HFF-Myc (cell line): Measurements from ENCODE around the gene CDCP2.

Source experiments
- DNase-seq: peaks from one replicate; pipeline ENCODE4 v3.0.0-alpha.2; 2011; ENCODE audit warnings: low read depth; ENCODE audit errors: extremely low read depth
- H3K4me3 ChIP-seq: replicated peaks from 2 replicates; pipeline ENCODE4 v1.5.1; 2011; ENCODE audit warnings: low read depth, mild to moderate bottlenecking, control low read depth, low read length
- TF ChIP-seq, protein P1 (sequence below): IDR thresholded peaks from 2 replicates; pipeline ENCODE4 v1.5.1; 2012; ENCODE audit warnings: mild to moderate bottlenecking, low read depth, low read length, control low read depth; ENCODE audit errors: missing control alignments

CDCP2 gene

DNA sequence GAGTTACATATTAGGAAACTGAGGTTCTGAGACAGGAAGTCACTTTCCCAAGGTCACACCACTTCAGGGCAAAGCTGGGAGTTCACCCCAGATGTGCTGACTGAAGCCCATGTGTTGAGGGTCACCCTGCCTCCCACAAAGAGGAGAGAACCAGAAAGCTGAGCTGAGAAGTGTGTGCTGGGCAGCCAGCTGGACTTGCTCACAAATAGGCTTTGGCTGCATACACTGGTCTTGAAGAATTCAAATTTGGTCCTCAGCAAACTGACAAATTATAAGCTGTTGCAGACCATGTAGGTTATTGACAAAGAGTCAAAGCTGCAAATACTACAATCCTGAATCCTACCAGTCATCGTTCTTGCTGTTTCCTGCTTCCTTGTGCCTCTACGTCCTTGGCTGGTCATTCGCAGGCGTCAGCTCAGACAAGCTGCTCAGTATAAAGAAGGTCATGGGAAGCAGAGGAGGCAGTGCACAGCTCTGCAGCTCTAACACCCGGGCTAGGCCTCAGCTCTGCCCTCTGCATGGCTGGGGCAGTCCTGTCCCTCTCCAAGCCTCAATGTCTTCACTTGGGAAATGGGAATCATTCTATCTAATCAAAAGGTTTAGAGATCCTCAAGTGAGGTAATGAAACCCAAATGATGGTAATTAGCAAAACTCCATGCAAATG lies 40.0 kb downstream of the CDCP2 start:
- H3K4me3 ChIP-seq = no peak overlapping the region
- DNase-seq = no peak
- TF ChIP-seq, protein P1, sequence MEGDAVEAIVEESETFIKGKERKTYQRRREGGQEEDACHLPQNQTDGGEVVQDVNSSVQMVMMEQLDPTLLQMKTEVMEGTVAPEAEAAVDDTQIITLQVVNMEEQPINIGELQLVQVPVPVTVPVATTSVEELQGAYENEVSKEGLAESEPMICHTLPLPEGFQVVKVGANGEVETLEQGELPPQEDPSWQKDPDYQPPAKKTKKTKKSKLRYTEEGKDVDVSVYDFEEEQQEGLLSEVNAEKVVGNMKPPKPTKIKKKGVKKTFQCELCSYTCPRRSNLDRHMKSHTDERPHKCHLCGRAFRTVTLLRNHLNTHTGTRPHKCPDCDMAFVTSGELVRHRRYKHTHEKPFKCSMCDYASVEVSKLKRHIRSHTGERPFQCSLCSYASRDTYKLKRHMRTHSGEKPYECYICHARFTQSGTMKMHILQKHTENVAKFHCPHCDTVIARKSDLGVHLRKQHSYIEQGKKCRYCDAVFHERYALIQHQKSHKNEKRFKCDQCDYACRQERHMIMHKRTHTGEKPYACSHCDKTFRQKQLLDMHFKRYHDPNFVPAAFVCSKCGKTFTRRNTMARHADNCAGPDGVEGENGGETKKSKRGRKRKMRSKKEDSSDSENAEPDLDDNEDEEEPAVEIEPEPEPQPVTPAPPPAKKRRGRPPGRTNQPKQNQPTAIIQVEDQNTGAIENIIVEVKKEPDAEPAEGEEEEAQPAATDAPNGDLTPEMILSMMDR = no peak

GRCh38 chr1:54112027-54112426 lies 40.8 kb downstream of the CDCP2 start:
- TF ChIP-seq, protein P1 = no peak
- no peak for DNase-seq
- no peak overlapping the region for H3K4me3 ChIP-seq

GRCh38 chr1:54111624-54112023 lies 41.2 kb downstream of the CDCP2 start:
- no peak for DNase-seq
- H3K4me3 ChIP-seq = no peak overlapping the region
- TF ChIP-seq, protein P1 = no peak

- no peak for DNase-seq
- TF ChIP-seq, protein P1 = no peak
- no peak overlapping the region for H3K4me3 ChIP-seq
Observed at GRCh38 chr1:54110996-54111395, 41.8 kb downstream of the CDCP2 start.

- H3K4me3 ChIP-seq = no peak overlapping the region
- TF ChIP-seq, protein P1 = no peak
- no peak for DNase-seq
Observed at GRCh38 chr1:54109129-54110090, 43.4 kb downstream of the CDCP2 start.

DNA sequence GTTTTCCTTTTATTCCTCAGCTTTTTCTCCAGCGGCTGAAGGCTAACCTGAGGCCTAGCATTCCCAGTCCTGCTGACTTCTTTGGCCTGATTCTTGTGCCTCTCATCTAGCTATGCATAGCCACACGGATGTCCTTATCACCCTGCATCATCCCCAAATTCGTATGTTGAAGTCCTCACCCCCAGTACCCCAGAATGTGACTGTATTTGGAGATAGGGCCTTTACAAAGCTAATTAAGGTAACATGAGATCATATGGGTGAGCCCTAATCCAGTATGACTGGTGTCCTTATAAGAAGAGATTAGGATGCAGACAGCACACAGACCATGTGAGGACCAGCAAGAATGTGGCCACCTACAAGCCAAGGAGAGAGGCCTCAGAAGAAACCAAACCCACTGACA lies 44.6 kb downstream of the CDCP2 start:
- no peak overlapping the region for H3K4me3 ChIP-seq
- DNase-seq = no peak
- TF ChIP-seq, protein P1 = no peak
